Fibroblast of gingiva (primary cell): ENCODE measurements around the gene STAMBPL1.
"Not testable (repeated sequence)": the region's sequence is repeated elsewhere in the genome, so short reads cannot be mapped to it uniquely, and the experiment has no call there.

ENCODE experiments used
- DNase-seq: peaks from one replicate; pipeline ENCODE4 v3.0.0-alpha.2; 2011; ENCODE audit warnings: low read depth

Gene STAMBPL1

DNA sequence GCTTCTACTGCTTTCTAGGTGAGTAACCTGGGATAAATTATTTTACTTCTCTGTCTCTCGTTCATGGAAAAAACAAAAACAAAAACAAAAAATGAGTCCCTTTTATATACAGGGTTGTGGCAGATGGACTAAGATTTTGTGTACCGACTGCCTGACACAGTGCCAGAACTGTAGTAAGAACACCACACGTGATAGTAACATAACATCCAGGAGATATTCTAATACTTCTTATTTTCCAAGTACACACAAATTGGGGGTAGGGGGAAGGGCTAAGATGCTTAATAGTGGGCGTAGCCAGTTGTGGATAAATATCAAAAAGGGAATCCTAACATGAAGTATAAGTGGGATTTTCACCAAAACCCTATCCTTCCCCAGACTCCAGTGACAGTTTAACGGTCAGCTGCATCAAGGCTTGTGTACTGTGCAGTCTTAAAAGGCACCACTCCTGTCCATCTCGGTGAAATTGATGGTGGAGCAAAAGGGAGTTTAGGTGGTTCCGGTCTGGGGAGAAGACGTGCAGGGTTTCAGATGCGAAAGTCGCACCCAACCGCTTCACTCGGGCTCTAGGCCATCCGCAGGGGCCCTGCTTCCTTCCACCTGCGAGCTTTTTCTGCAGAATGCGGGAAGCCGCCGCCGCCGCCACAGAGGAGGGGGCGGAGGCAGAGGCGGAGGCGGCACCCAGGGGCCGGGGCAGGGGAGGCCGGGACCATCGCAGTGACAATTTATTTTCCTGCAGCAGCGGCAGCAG is at the start of gene STAMBPL1:
TSS of gene STAMBPL1 (plus strand) at position 712 of the 748 bp plus-strand sequence. CDS start 21,464 bp downstream, outside the sequence.
- peak; percentile 15 for DNase-seq

DNA sequence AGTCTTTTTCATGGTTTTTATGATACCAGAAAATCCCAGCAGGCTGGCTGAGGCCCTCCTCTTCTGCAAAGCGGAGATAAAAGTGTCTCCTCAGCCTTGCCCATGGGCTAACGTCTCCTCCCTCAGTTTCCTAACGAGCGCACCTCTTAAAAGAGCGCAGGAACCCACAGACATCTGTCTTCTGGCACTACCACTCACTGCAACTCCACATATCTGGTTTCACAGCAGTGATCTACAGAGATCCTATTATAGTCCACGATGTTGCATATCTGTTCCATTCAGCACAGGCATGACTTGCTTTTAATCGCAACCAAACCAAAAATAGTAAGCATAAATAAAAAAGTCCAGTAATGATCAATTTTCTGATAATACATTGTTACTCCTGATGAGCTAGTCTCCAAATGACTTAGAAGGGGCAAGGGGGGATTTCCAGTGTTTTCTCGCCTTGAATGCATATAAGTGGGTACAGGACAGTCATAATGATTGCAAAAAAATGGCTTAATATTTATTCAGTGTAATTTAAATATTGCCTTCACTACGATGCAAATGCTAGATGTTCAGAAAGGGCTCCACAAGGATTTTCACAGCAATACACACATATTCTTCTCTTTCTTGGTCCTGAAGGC is 49.3 kb upstream of the STAMBPL1 start:
- no peak for DNase-seq

- no peak for DNase-seq
Observed at GRCh38 chr10:88831709-88832108, 48.3 kb upstream of the STAMBPL1 start.

- no peak for DNase-seq
Observed at GRCh38 chr10:88832376-88832775, 47.7 kb upstream of the STAMBPL1 start.

DNA sequence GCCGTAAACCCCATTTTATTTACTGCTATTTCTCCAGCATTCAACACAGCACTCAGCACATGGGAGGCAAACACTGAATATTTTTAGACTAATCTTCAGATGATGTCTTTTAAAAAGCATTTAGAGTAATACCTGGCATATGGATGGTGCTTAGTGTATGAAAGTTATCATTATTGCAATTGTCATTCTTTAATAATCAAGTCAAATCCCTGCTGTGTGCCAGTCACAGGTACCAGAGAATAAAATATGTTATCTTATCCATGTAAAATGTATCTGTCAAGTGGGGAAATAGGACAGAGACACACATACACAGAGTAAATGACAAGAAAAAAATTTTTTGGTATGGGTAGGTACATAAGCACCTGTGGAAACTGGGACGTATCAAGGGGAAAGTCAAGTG is 46.9 kb upstream of the STAMBPL1 start:
- no peak for DNase-seq

DNA sequence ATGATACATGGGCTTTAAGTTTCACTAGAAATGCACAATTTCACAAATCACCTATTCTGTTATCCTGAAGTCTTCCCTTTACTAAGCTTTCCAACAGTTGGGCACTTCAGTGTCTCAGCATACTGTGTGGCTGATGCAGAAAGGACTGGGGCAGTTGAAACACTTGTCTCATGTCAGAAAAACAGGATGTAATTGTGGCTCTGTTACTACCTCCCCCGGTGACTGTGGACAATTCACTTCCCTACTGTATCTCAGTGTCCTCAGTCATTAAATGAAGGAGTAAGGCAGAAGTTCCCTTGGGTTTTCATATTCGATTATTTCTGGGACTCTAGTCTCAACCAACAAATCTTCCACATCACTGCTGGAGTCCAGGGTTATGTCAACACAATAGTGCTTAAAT is 46.3 kb upstream of the STAMBPL1 start:
- no peak for DNase-seq

DNA sequence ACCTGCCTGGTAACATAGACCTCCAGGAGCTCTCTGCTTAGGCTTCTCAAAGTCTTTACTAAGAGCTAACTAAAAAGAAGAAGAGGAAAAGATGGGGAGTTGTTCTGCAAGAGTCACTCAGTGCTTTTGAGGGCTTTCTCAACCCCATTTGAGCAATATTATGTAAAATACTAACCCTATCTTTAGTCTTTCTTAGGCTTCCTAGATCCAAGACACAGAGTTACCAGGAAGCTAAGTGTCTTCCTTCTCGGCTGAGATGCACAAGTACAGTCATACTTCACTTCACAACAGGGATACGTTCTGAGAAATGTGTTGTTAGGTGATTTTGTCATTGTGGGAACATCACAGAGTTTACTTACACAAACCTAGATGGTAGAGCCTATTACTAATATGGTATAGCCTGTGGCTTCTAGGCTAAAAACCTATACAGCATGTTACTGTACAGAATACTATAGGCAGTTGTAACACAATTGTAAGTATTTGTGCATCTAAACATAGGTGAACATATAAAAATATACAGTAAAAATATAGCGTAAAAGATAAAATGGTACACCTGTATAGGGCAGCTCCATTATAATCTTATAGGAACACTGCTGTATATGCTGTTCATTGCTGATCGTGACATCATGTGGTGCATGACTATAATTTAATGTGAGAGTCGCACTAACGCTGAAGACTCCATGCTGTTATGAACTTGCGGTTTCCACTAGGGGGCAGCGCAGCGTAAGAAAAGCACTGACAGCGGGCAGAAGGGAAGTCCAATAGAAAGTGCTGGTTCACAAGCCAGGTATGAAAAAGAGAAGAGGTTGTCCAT is 44.7 kb upstream of the STAMBPL1 start:
- peak; percentile 78 for DNase-seq

DNA sequence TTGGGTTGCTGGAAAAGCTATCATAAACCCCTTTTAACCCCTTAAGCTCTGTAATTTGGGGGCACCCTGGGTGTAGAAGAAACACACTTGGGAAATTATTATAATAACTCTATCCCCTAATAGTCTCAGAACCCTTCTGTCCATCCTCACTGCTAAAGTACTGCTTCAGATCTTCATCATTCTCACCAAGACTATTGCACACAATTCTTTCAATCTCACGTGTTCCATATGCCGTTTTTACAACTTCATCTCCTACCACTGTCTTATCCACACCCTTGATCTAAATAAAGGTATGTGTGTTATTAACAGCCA is 44.2 kb upstream of the STAMBPL1 start:
- DNase-seq: no peak

DNA sequence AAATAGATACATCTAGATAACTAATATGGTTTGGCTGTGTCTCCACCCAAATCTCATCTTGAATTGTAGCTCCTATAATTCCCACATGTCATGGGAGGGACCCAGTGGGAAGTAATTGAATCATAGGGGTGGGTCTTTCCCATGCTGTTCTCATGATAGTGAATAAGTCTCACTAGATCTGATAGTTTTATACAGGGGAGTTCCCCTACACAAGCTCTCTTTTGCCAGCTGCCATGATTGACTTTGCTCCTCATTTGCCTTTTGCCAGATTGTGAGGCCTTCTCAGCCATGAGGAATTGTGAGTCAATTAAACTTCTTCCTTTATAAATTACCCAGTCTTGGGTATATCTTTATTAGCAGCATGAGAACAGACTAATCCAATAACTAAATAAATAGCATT is 42.4 kb upstream of the STAMBPL1 start:
- not testable (repeated sequence) for DNase-seq

GRCh38 chr10:88838766-88839350 is 41.2 kb upstream of the STAMBPL1 start:
- DNase-seq: no peak

- DNase-seq: no peak
Observed at GRCh38 chr10:88840104-88840503, 39.9 kb upstream of the STAMBPL1 start.

DNA sequence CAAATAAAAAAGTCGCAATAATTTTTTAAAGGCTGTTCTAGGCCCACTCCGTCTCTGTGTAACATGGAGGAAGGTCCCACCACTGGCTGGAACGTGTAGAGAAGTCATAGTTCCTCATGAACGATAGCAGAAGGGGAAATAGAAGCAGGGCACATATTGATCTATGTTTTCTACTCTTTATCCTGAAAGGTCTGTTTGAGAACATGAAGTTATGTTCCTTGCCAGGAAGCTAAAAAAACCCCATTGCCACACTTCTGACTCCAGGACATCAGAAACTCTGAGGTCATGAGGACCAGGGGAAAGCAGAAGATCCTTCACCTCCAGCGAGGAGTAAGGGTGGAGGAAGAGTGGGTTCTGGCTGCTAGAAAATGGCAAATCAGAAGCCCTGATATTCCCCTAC is 39.2 kb upstream of the STAMBPL1 start:
- no peak for DNase-seq

DNA sequence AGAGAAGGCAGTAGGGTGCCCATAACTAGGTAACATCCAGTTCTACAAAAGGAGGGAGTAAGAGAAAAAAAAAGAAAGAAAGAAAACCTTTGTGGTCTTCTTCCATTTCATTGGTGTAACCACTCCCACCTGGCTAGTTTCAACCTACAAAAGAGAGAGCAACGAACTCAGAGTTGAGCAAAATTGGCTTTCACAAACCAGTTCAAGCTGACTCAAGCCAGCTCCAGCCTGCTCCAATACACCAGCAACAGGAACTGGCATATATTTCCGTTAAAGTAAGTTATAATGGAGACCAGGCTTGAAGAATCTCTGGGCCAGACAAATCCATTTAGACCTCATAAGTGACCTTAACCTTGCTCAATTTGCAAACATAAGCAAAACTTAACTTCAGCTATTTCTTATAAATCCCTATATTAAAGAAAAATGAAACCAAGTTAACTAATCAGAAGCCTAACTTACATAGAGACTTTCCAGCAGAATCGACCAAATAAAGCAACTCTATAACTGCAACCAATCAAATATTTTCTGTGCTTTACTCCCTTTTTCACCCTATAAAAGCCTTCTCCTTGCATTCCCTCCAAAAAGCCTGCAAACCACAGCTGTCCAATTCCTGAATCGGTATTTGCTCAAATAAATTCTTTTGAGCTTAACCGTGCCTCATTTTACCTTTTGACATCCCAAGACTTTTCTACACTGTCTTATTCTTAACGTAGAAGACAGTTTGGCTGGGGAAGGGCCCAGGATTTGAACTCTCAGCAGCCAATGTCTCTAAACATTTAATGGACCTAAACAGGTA is 38.5 kb upstream of the STAMBPL1 start:
- peak; percentile 33 for DNase-seq

DNA sequence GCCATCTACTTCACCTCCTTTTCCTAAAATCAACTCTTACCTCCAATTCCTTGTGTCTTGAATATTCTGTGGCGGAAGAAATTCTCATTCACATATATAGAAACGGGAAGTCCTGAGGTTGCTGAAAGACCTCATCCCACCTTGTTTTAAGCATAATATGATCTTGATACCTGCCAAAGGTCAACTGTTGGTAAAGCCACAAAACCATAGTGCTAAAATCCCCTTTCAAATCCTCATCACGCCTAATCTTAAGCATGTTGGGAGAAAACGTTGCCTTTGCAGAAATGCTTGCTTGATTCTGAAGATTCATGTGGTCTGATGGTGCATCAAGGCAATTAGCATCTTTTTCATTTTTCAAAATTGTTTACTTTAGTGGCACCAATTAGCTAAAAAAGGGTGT is 36.9 kb upstream of the STAMBPL1 start:
- DNase-seq: no peak

- DNase-seq: peak; percentile 75
Observed at GRCh38 chr10:88848499-88848898, 31.5 kb upstream of the STAMBPL1 start.

- peak; percentile 55 for DNase-seq
Observed at GRCh38 chr10:88849234-88849633, 30.8 kb upstream of the STAMBPL1 start.

GRCh38 chr10:88850712-88851111 is 29.3 kb upstream of the STAMBPL1 start:
- DNase-seq: no peak

DNA sequence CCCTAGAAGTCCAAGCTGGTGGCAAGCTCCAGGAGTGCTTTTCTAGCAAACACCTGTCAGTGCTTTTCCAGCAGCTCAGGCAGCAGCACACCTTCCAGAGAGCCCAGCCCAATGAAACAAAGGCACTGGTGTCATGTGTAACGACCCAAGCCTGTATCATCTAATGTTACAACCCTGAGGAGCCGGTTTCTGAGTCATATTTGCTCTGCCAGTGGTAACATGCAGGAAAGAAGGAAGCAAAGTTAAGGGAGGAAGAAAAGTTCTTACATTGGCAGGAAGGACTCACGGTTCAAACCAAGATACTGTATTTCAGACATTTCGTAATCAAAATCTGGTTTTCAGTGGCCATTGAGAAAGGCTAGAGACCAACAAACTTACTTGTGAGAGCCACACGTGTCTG is 28.3 kb upstream of the STAMBPL1 start, which contains the start of gene ANKRD22:
TSS of gene ANKRD22 (minus strand) at position 139 of the 400 bp plus-strand sequence. CDS start 237 bp downstream, outside the sequence.
- DNase-seq: peak; percentile 78

- DNase-seq: no peak
Observed at GRCh38 chr10:88852327-88852726, 27.7 kb upstream of the STAMBPL1 start.

DNA sequence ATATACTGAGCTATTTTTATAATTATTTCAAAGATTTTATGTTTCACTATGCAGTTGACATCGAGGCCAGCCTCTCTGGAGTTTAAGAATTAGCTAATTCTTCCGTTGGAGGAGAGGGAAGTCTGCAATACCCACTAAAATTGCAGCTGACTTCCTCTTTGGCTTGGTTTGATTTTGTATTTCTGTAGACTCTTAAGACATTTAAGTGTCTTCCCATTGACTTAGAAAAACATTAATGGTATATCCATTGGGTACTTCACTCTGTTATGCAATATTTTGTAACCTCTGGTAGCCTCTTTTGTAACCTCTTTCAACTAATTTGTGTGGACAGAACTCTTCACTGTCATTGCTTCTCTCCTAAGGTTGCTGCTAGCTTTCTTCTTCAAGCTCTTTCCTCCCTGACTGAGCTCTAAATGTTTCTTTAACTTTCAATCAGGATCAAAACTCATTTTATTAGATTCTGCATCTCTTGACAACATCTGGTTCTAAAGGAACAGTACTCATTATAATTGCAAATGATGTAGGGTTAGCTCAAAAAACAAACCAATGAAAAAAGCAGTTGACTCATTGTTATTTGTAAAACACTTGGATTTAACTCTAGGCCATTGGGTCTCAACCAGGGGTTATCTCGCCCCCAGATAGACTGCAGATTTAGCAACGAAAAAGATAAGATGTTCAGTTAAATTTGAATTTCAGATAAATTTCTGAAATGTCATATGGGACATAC is 26.7 kb upstream of the STAMBPL1 start:
- no peak for DNase-seq

DNA sequence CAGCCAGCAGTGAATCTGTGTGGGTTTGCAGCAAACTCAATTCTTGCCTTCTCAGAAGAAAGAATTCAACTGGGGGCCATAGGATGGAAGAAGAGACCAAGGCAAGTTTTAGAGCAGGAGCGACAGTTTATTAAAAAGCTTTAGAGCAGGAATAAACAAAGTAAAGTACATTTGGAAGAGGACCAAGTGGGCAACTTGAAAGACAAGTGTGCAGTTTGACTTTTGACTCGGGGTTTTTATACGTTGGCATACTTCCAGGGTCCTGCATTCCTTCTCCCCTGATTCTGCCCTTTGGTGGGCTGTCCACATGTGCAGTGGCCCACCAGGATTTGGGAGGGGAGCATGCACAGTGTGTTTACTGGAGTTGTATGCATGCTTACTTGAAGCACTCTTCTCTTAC is 25.4 kb upstream of the STAMBPL1 start:
- no peak for DNase-seq
